COR-L47 (cell line): ENCODE measurements around the gene CANT1.

Experiments
- DNase-seq: peaks from one replicate; lab custom pipeline; 2025; lab: John Stamatoyannopoulos, UW

Gene CANT1

DNA sequence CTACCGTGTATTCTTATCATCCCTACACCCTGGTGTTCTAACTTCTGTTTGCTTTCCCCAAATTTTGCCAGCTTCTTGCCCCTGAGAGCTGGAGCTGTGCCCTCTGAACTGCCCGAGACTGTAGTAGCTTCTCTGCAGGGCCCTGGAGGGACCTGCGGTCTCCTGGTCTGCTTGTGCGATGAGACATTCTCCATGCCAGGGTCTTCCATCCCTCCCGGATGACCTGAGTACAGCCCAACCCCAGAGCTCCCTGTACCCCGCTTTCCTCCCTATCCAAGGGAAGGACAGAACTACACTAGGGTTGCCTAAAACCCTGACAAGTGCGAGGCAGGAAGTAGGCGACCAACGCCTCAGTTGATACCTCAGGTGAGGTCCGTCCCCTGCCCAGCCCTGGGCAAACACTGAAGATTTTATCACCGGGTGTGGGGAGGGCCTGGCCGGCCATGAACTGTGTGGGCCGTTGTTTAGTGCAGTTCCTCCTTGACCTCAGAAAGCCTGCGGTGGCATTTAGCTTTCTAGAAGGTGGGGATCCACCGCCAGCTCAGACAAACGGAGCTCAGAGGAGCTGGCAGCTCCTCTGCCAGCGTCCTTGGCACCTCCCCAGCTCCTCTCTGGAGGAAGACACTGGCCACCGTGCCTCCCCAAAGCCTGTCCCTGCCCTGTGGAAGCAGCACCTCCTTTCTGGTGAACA is 13.7 kb downstream of the CANT1 start:
- no peak for DNase-seq

DNA sequence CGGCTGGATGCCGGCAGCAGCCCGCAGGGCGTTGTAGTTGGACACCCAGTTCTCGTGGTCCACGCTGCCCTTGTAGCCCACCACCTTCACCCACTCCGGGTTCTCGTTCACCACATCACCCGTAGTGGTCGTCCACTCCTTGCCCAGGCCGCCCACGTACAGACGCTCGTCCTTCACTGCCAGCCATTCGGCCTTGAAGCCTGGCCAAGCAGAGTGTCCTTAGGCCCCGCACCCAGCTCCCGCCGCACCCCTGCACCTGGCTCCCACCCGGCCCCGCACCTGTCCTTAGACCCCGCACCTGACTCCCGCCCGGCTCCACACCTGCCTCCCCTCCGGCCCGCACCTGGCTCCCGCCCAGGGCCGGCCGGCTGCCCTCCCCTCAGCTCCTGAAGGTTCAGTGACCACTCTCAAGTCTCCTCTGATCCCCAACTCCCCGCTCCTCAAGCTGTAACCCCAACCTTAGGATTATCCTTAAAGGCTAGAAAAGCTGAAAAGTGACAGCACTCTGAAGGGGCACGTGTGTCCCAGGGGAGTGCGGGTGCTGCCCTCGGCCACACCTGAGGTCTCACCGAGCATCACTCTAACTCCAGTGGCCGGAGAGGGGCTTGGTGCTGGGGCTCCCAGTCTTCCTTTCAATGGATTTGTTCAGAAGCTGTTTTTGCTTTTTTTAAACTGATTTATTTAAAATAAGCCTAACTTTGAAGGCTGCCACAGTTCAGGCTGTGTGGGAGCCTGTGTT is 14.4 kb downstream of the CANT1 start:
- no peak for DNase-seq

GRCh38 chr17:78993981-78994671 is 15.4 kb downstream of the CANT1 start:
- no peak for DNase-seq

GRCh38 chr17:78993241-78993956 is 16.2 kb downstream of the CANT1 start:
- peak; percentile 36 for DNase-seq

GRCh38 chr17:78992542-78993212 is 16.9 kb downstream of the CANT1 start:
- DNase-seq, result no peak

GRCh38 chr17:78991906-78992532 is 17.5 kb downstream of the CANT1 start:
- no peak for DNase-seq

DNA sequence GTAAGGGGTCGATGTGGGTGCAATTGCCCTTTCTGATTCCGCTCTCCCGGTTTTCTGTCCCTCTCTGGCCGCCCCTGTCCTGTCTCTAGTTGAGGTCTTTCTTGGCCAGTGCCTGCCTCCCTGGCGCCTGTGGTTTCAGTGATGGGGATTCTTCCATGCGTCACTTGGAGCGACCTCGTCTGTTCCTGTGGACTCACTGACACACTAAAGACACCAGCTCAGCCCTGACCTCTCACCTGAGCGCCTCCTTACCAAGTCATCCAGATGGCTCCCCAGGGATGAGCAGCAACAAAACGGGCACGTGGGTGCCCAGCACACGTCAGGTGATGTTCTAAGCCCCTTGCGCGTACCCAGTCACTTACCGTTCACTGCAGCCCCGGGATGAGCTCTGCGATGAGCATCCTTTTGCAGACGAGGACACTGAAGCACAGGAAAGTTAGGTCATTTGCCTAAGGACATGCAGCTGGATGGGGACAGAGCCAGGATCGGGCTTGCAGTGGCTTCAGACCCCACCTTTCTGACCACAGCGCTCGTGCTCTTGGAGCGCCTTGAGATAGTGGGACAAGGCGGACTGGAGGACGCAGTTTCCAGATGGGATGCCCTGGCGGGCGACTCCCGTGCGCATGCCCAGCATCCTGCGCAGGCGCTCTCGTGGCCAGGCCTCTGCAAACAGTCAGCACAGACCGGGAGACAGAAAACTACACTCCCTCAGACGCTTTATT is 18.4 kb downstream of the CANT1 start:
- no peak for DNase-seq

DNA sequence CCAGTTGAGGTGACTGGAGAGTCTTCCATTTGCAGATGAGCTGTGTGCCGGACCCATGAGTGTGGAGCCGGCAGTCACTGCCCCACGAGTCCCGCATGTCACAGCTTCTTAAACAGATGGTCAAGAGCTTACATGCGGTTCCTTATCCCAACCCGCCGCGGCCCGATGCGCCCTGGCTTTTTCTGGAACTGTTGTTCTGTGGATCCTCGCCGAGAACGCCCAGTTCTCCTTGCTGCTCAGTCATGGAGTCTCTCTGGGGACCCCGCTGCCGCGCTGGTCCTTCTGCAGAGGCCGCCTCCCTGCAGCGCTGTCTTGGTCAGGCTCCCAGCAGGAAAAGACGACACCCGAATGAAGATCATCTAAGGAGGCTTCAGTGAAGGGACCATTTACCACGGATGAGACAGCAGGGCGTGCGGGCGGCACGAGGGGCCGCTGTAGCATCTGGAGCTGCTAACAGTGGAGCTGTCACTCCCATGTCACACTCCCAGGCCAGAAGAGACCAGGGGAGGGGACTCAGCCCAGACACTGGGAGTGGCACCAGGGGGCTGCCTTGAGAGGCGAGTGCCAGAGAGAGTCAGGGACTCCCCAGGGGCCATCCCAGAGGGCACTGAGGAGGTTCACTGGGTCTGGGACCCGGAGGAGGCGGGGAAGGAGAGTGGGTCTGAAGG is 19.1 kb downstream of the CANT1 start:
- DNase-seq, result no peak

DNA sequence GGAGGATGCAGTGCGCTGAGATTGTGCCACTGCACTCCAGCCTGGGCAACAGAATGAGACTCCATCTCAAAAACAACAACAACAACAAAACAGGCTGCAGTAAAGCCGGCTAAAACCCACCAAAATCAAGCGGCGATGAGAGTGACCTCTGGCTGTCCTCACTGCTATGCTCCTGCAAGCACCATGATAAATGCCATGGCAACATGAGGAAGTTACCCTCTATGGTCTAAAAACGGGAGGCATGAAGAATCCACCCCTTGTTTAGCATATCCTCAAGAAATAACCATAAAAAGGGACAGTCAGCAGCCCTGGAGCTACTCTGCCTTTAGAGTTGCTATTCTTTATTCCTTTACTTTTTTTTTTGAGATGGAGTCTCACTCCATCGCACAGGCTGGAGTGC is 21.4 kb downstream of the CANT1 start:
- DNase-seq, result no peak

GRCh38 chr17:78986649-78987328 is 22.8 kb downstream of the CANT1 start:
- no peak for DNase-seq

GRCh38 chr17:78986048-78986648 is 23.4 kb downstream of the CANT1 start:
- DNase-seq, result peak; percentile 38

GRCh38 chr17:78985395-78985794 is 24.2 kb downstream of the CANT1 start:
- no peak for DNase-seq

- DNase-seq, result no peak
Observed at GRCh38 chr17:78981010-78981888, 28.3 kb downstream of the CANT1 start.

GRCh38 chr17:78980624-78980972 is 29.0 kb downstream of the CANT1 start:
- DNase-seq, result no peak

GRCh38 chr17:78979780-78980623 is 29.6 kb downstream of the CANT1 start, which contains the start of gene LGALS3BP:
TSS of gene LGALS3BP (minus strand) at chr17:78979923. CDS start at chr17:78977191, 2,732 bp downstream.
- peak; percentile 96 for DNase-seq

GRCh38 chr17:78977997-78978973 is 31.3 kb downstream of the CANT1 start:
- no peak for DNase-seq
